HepG2 (cell line): ENCODE measurements around the gene SSC5D. TPM values are rescaled to one million over a fixed set of nuclear protein-coding genes. Genes with fewer than 3 reads are reported as not detected.
A peak's percentile ranks its signal among the peaks of the same experiment; 100 is the strongest.

ENCODE experiments used
- ATAC-seq: fragments of 200-7000 bp; cut with Tn5 transposase; 3 replicates; pipeline ENCODE4 v1.9.1; 2020; ENCODE audit warnings: mild to moderate bottlenecking, moderate library complexity
- BruUV-seq: library from RNA; stranded (reverse); fragments of 400-500 nt; replicated peaks from 2 replicates; lab custom pipeline; 2021; lab: Mats Ljungman, UMichigan
- CTCF ChIA-PET: fragments of 300-600 bp; formaldehyde crosslinking; extraction: SDS; loops from one replicate; lab custom pipeline; 2021; ENCODE audit warnings: low total read pairs, inconsistent platforms, low intra/inter-chr PET ratio; lab: Yijun Ruan, JAX
- POLR2A ChIA-PET: fragments of 350-600 bp; sonication (Branson Sonifier 250); formaldehyde crosslinking; loops from one replicate; lab custom pipeline; 2020; ENCODE audit warnings: antibody characterized with exemption, inconsistent platforms; lab: Yijun Ruan, JAX
- DNase-seq: peaks from one replicate; pipeline ENCODE4 v3.0.0-alpha.2; 2015; ENCODE audit warnings: low spot score
- FAIRE-seq: peaks from 3 replicates; lab custom pipeline; 2011; peaks lifted over from hg19 to GRCh38; lab: Jason Lieb, UNC
- H2AFZ ChIP-seq: one replicate; pipeline ENCODE4 v1.6.1; 2011; ENCODE audit warnings: low read length, inconsistent platforms
- H3K27ac ChIP-seq: fragments of 300-600 bp; 3 replicates; pipeline ENCODE4 v1.8.0; 2011; ENCODE audit warnings: mixed run types, mild to moderate bottlenecking, mixed read lengths, low read length, inconsistent platforms; ENCODE audit not compliant: insufficient read depth; ENCODE audit errors: extremely low read length
- H3K27me3 ChIP-seq, 2 experiments: fragments of 200-600 bp in 1 of 2; 2 replicates in 1 of 2; 3 replicates in 1 of 2; pipeline versions ENCODE4 v1.6.0 to v1.8.0; 2011; ENCODE audit warnings: low read length in 2 of 2, mild to moderate bottlenecking in 2 of 2, moderate library complexity in 2 of 2, inconsistent platforms in 1 of 2; ENCODE audit not compliant: insufficient read depth in 2 of 2, control insufficient read depth in 1 of 2
- H3K36me3 ChIP-seq, 2 experiments: fragments of 200-600 bp in 1 of 2; replicated peaks in 1 of 2; 2 replicates in 1 of 2; 3 replicates in 1 of 2; pipeline versions ENCODE4 v1.5.1 to v1.8.0; 2011; ENCODE audit warnings: low read length in 2 of 2, inconsistent platforms in 1 of 2; ENCODE audit not compliant: insufficient read depth in 2 of 2, control insufficient read depth in 1 of 2
- H3K4me1 ChIP-seq: 2 replicates; pipeline ENCODE4 v1.5.1; 2012; ENCODE audit warnings: low read length, inconsistent platforms; ENCODE audit not compliant: insufficient read depth
- H3K4me2 ChIP-seq: 2 replicates; pipeline ENCODE4 v1.6.0; 2011; ENCODE audit warnings: low read depth, low read length, inconsistent platforms
- H3K4me3 ChIP-seq, 3 experiments: fragments of 200-600 bp in 1 of 3; sonication (generic), shearing (Covaris generic) in 1 of 3; replicated peaks in 1 of 3; 2 replicates each; pipeline ENCODE4 v1.5.1; 2011 to 2016; ENCODE audit warnings: low read length in 3 of 3, inconsistent platforms in 2 of 3, low read depth in 2 of 3, mild to moderate bottlenecking in 2 of 3, control low read depth in 1 of 3, mixed read lengths in 1 of 3; ENCODE audit not compliant: insufficient read depth in 1 of 3
- H3K79me2 ChIP-seq: one replicate; pipeline ENCODE4 v1.6.1; 2011; ENCODE audit warnings: low read length, inconsistent platforms; ENCODE audit not compliant: insufficient read depth
- H3K9ac ChIP-seq: 2 replicates; pipeline ENCODE4 v1.6.0; 2011; ENCODE audit warnings: mild to moderate bottlenecking, low read depth, low read length, inconsistent platforms; ENCODE audit not compliant: insufficient read depth
- H3K9me3 ChIP-seq: 2 replicates; pipeline ENCODE4 v1.5.1; 2012; ENCODE audit warnings: mild to moderate bottlenecking, low read length
- H4K20me1 ChIP-seq: 2 replicates; pipeline ENCODE4 v1.6.0; 2011; ENCODE audit warnings: inconsistent platforms, mild to moderate bottlenecking, low read length, moderate library complexity; ENCODE audit not compliant: insufficient read depth
- ATRX ChIP-seq: sonication (generic); formaldehyde crosslinking; IDR thresholded peaks from 2 replicates; pipeline ENCODE4 v1.4.0; 2020; ENCODE audit warnings: missing genetic modification reagents, borderline replicate concordance
- CBX2 ChIP-seq, 2 experiments: fragments of 200-600 bp in 1 of 2; sonication (generic); formaldehyde crosslinking in 1 of 2; IDR thresholded peaks; 2 replicates each; pipeline versions ENCODE4 v1.7.0 to v1.8.1; 2018 to 2022; ENCODE audit warnings: low read depth in 2 of 2, low read length in 1 of 2, mild to moderate bottlenecking in 1 of 2, missing genetic modification reagents in 1 of 2
- DNMT1 ChIP-seq: sonication (generic); formaldehyde crosslinking; IDR thresholded peaks from 2 replicates; pipeline ENCODE4 v1.5.1; 2020; ENCODE audit warnings: mild to moderate bottlenecking, missing genetic modification reagents
- FIP1L1 ChIP-seq: fragments of 200-400 bp; formaldehyde crosslinking; IDR thresholded peaks from 2 replicates; pipeline ENCODE4 v1.6.1; 2018; ENCODE audit warnings: low read depth, mild to moderate bottlenecking, low read length, moderate library complexity, borderline replicate concordance; ENCODE audit not compliant: insufficient read depth
- LCORL ChIP-seq, 2 experiments: fragments of 450-650 bp in 1 of 2; sonication (generic) in 1 of 2; formaldehyde crosslinking in 1 of 2; IDR thresholded peaks; 2 replicates each; pipeline versions ENCODE4 v1.5.0 to v1.6.1; 2017 to 2020; ENCODE audit warnings: antibody characterized with exemption in 1 of 2, missing genetic modification reagents in 1 of 2
- NR2F1 ChIP-seq, 2 experiments: fragments of 450-650 bp in 1 of 2; formaldehyde crosslinking in 1 of 2; IDR thresholded peaks; 2 replicates each; pipeline versions ENCODE4 v1.5.0 to v1.6.1; 2016 to 2020; ENCODE audit warnings: mild to moderate bottlenecking in 1 of 2, missing compliant biosample characterization in 1 of 2, missing genetic modification reagents in 1 of 2, moderate library complexity in 1 of 2
- POLR2G ChIP-seq: fragments of 200-400 bp; formaldehyde crosslinking; IDR thresholded peaks from 2 replicates; pipeline ENCODE4 v1.6.1; 2018; ENCODE audit warnings: mild to moderate bottlenecking, low read depth, low read length, moderate library complexity
- RFXAP ChIP-seq: sonication (generic); formaldehyde crosslinking; IDR thresholded peaks from 2 replicates; pipeline ENCODE4 v1.4.0; 2020; ENCODE audit warnings: missing genetic modification reagents, borderline replicate concordance
- SNAPC2 ChIP-seq: sonication (generic); formaldehyde crosslinking; IDR thresholded peaks from 2 replicates; pipeline ENCODE4 v1.8.1; 2022; ENCODE audit warnings: mild to moderate bottlenecking, missing genetic modification reagents
- SRF ChIP-seq: IDR thresholded peaks from 2 replicates; pipeline ENCODE4 v1.6.1; 2011; ENCODE audit warnings: mild to moderate bottlenecking, low read depth, low read length, moderate library complexity
- ZFYVE20 ChIP-seq: sonication (generic); formaldehyde crosslinking; IDR thresholded peaks from 2 replicates; pipeline ENCODE4 v1.8.0; 2023; ENCODE audit warnings: low read depth, mild to moderate bottlenecking, moderate library complexity, missing genetic modification reagents, borderline replicate concordance
- ZNF687 ChIP-seq: sonication (generic); formaldehyde crosslinking; IDR thresholded peaks from 2 replicates; pipeline ENCODE4 v1.5.1; 2020; ENCODE audit warnings: mild to moderate bottlenecking, missing genetic modification reagents, moderate library complexity
- ZSCAN22 ChIP-seq: sonication (generic); formaldehyde crosslinking; IDR thresholded peaks from 2 replicates; pipeline ENCODE4 v1.4.0; 2020; ENCODE audit warnings: mild to moderate bottlenecking, missing genetic modification reagents
- WGBS: methylation state at CpG from one replicate; pipeline ENCODE4 v1.1.6; 2017; ENCODE audit warnings: low lambda C conversion rate; 5-methylcytosine and 5-hydroxymethylcytosine counted together
- in situ Hi-C: cut with HindIII; loops from 2 replicates; pipeline ENCODE4 v1.10.0; 2017; ENCODE audit warnings: low pct_unique_long_range_greater_than_20kb; ENCODE audit not compliant: extremely low pct_ligation_motif_present
- intact Hi-C: fragments of 100-400 bp; cut with micrococcal nuclease; formaldehyde crosslinking; loops from one replicate; pipeline ENCODE4 v1.10.0; 2022; ENCODE audit not compliant: unreplicated experiment
- polyA plus RNA-seq, 8 experiments: library from polyadenylated mRNA; depleted of rRNA in 3 of 8; stranded (reverse) in 7 of 8; unstranded in 1 of 8; fragments of >200 nt; fragmentation: Illumina TruSeq in 4 of 8; extraction: Trizol in 4 of 8; gene quantifications; 2 replicates each; pipeline versions ENCODE4 v1.2.1 to v1.2.3, GENCODE V29; 2011 to 2016; ENCODE audit warnings: low read depth in 4 of 8, missing spikeins in 1 of 8, mixed read lengths in 1 of 8; ENCODE audit not compliant: insufficient read depth in 1 of 8
- total RNA-seq, 5 experiments: library from RNA; depleted of rRNA; stranded (reverse); fragments of >200 nt; fragmentation: Illumina TruSeq; extraction: Trizol; gene quantifications; 2 replicates each; pipeline ENCODE4 v1.2.3, GENCODE V29; 2016; ENCODE audit warnings: low read depth in 1 of 5
- TF ChIP-seq, protein P1 (sequence below): fragments of 450-650 bp; IDR thresholded peaks from 2 replicates; pipeline ENCODE4 v1.6.1; 2016

Gene SSC5D
- total and polyA plus RNA-seq, 2 of the 13 experiments (the other 11 are each of a cell fraction or from before 2014, with no cell fraction given), result not detected

- BruUV-seq, result no TSS peak
- Histone ChIP-seq H3K79me2 (no peaks in the 10 kb centered on the region), H3K4me2 (peak overlapping the region; percentile 77), H3K9me3 (no peaks in the 10 kb centered on the region), H3K27me3 (no peaks in the 10 kb centered on the region; a peak in 1 of 5 replicates), H3K4me1 (peaks cover 59% of the 10 kb centered on the region), H4K20me1 (no peaks in the 10 kb centered on the region), H3K4me3 (peak overlapping the region in 2 of 3 experiments; percentile 36 to 69; a peak in 4 of 6 replicates), H2AFZ (no peak overlapping the region), H3K36me3 (no peaks in the 10 kb centered on the region), H3K9ac (no peak overlapping the region; the same call in none of the 2 replicates), H3K27ac (peak overlapping the region; percentile 0)
- ChIA-PET POLR2A (interaction anchor here (0.7 to 2.4 kb wide), 14 partner anchors 8 to 85 kb away, joined by 3 to 12 read pairs (median 4); partner anchors contain the start of genes FIZ1, ISOC2, ZNF524 and ZNF579), CTCF (no interaction called here)
- 1% methylated on average over 13 of the region's 17 CpGs for WGBS
- ATAC-seq (peak; percentile 20), DNase-seq (peak; percentile 35), FAIRE-seq (no peak)
- in situ Hi-C loops, result no loop called here
- intact Hi-C loops, result no loop called here
- TF ChIP-seq LCORL (IDR thresholded peaks at IDR 0.05) (no peak), LCORL (CRISPR knock-in tag; IDR thresholded peaks at IDR 0.05) (no peak), DNMT1 (no peak), ATRX (CRISPR knock-in tag) (no peak), NR2F1 (CRISPR knock-in tag; IDR thresholded peaks at IDR 0.05) (0 out of 4 replicates have a peak, but pooled peaks of 1 of the 2 experiments have one; percentile 13), SRF (no peak), SNAPC2 (CRISPR knock-in tag) (no peak), ZFYVE20 (CRISPR knock-in tag) (no peak), POLR2G (no peak), ZNF687 (peak; percentile 51), FIP1L1 (no peak), CBX2 (IDR thresholded peaks at IDR 0.05; ENCODE audit: low read depth, low read length) (no peak), CBX2 (CRISPR knock-in tag; IDR thresholded peaks at IDR 0.05; ENCODE audit: low read depth) (no peak), ZSCAN22 (CRISPR knock-in tag) (peak; percentile 97), RFXAP (CRISPR knock-in tag) (no peak)
- TF ChIP-seq, protein P1, sequence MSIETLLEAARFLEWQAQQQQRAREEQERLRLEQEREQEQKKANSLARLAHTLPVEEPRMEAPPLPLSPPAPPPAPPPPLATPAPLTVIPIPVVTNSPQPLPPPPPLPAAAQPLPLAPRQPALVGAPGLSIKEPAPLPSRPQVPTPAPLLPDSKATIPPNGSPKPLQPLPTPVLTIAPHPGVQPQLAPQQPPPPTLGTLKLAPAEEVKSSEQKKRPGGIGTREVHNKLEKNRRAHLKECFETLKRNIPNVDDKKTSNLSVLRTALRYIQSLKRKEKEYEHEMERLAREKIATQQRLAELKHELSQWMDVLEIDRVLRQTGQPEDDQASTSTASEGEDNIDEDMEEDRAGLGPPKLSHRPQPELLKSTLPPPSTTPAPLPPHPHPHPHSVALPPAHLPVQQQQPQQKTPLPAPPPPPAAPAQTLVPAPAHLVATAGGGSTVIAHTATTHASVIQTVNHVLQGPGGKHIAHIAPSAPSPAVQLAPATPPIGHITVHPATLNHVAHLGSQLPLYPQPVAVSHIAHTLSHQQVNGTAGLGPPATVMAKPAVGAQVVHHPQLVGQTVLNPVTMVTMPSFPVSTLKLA, result no peak
Observed at GRCh38 chr19:55546822-55547614, 58.8 kb downstream of the SSC5D start.
